H1 (cell line): ENCODE measurements around the gene STK39. TPM values are rescaled to one million over a fixed set of nuclear protein-coding genes. Genes with fewer than 3 reads are reported as not detected.

ENCODE experiments used
- BACH1 ChIP-seq: IDR thresholded peaks from 2 replicates; pipeline ENCODE4 v1.6.1; 2012; ENCODE audit warnings: low read length, improper control_type of control experiment
- PHF8 ChIP-seq: fragments of 200-600 bp; sonication (generic); conservative IDR thresholded peaks from 2 replicates; pipeline ENCODE4 v1.7.1; 2012; ENCODE audit warnings: low read depth, mild to moderate bottlenecking, inconsistent platforms, low read length, moderate library complexity
- TAF7 ChIP-seq: optimal IDR thresholded peaks from 2 replicates; pipeline ENCODE3; 2011; ENCODE audit warnings: low read depth, mild to moderate bottlenecking, inconsistent platforms, low read length, moderate library complexity, borderline replicate concordance
- polyA plus RNA-seq, 7 experiments: library from polyadenylated mRNA; depleted of rRNA in 3 of 7; stranded (reverse) in 5 of 7; unstranded in 2 of 7; fragments of >200 nt in 5 of 7; fragments of 200-250 nt in 2 of 7; gene quantifications; 1 replicate in 5 of 7; 2 replicates in 1 of 7; 4 replicates in 1 of 7; pipeline versions ENCODE4 v1.2.1 to v1.2.3, GENCODE V29; 2011 to 2013; ENCODE audit warnings: missing spikeins in 2 of 7, mixed read lengths in 2 of 7
- total RNA-seq: library from RNA; stranded (reverse); fragmentation: NEBNext Ultra II Directional; extraction: Animal tissue kit (Norgen Biotek cat#: 25700); gene quantifications from 2 replicates; pipeline ENCODE4 v1.2.1, GENCODE V29; 2021

The STK39 gene
- total and polyA plus RNA-seq, 2 of the 8 experiments (the other 6 are each of a cell fraction or from before 2014, with no cell fraction given), result 13.7 to 23.8 TPM

- no peak for TF ChIP-seq TAF7
- no peak for TF ChIP-seq BACH1
- TF ChIP-seq PHF8, result no peak
Measured at GRCh38 chr2:168216351-168217005, 30.9 kb downstream of the STK39 start (continued).
